RPMI8226 (cell line): ENCODE results near the gene LMOD3.
A peak's percentile ranks its signal among the peaks of the same experiment; 100 is the strongest.

ENCODE experiments used
- DNase-seq: peaks from one replicate; pipeline ENCODE4 v3.0.0-alpha.2; 2015

Gene LMOD3

DNA sequence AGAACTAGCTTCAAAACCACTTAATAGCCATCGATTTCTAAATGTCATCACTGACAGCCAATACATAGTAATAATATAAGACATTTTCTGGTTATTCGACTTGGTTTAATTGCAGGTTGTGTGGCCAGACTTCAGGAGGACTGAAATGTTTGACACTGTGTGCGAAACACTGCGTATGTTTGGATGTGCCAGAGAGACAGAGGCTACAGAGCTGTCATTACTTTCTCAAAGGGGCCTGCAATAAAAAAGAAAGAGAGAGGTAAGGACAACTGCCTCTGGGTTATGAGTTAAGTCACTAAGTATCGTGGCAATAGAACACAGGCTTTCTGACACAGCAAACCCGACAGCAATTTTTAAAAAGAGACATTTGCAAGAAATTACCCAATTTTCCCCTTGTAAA lies 882 bp downstream of the LMOD3 start:
- no peak for DNase-seq

GRCh38 chr3:69120879-69121464 lies 1.4 kb downstream of the LMOD3 start:
- peak; percentile 81 for DNase-seq

DNA sequence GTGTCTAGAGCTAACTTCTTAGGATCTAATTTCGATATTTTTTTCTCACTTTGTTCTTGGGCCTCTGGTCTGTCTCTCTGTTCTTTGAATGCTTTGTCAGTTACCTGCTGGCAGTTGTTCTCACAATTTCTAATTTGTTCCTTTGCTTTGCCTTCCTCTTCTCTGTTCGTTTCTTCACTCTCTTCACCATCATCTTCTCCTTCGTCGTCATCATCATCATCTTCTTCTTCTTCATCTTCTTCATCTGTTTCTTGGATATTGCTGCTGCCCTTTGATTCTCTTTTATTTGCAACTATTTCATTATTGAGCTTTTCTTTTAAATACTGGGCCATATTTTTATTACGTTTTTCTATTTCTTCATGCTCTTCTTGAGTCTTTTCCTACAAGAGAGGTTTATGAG lies 2.7 kb downstream of the LMOD3 start:
- no peak for DNase-seq

- no peak for DNase-seq
Observed at GRCh38 chr3:69119138-69119537, 3.3 kb downstream of the LMOD3 start.

DNA sequence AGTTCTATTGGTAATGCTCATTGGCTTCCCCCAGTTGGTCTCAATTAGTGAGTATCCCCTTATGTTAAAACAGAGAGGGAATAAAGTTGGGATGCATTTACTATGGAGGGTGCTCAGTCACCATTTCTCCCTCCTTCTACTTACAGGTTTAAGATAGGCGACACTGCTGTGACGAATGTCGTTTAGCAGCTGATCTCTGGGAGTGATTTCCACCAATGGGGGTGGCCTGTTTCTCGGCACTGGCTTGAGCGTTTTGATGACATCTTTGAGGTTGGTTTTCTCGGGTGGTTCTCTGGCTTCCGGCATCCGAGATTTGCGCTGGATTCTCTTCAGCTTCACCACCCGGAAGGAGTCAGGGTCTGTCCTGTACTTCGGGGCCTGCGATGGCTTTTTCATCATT lies 3.8 kb downstream of the LMOD3 start:
- no peak for DNase-seq

DNA sequence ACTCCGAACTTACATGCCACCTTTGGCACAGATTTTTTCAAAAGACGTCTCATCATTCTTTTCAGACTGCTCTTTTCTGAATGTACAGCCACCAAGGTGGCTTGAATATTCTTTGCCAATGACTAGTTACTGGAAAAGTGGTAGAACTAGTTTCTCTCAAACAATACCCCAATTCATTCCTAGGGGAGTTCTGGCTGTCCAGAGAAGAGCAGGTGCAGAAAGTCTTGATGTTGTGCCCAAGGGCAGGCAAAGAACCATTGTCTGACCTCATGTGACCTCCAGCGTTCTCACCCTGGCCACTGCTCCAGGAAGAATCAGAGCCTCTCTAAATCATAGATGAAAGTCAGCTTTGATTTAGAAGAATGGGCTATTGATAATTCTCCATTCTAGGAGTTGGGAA lies 5.5 kb downstream of the LMOD3 start:
- no peak for DNase-seq

- no peak for DNase-seq
Observed at GRCh38 chr3:69116162-69116561, 6.2 kb downstream of the LMOD3 start.

DNA sequence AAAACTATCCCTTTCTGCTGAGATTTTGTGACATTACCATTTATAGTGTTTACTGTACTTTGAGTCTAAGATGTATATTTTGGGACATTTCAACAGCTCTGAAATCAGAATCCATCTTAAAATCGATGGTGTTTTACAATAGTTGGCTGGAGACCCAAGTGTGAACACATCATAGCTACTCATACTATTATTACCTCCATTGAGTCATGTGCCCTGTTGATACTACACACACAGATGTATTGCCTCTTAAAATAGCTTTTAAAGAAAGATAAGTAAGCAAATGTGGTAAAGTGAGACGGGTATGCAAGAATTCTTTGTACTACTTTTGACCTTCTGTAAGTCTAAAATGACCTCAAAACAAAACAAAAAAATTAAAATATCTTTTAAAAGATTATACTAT lies 6.7 kb downstream of the LMOD3 start:
- DNase-seq, result no peak

DNA sequence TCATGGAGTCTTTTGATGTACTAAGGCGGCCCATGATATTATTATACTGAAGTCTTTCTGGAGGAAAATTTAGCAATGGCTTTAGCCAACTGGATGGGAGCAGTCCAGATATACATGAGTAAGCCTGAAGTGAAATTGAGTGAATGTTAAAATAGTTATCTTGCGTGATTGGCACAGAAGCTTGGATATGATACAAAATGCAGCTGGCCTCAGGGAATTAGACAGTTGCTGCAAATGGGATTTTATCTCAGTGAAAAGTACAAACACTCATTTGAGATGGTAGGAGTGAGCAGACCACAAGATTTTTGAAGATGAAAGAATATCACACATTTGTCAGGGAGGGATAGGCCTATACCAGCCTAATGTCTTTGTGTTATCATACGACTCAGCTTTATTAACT lies 8.9 kb downstream of the LMOD3 start:
- no peak for DNase-seq

GRCh38 chr3:69110941-69111546 lies 11.4 kb downstream of the LMOD3 start:
- DNase-seq, result no peak

GRCh38 chr3:69108811-69109210 lies 13.6 kb downstream of the LMOD3 start:
- DNase-seq, result no peak

- DNase-seq, result no peak
Observed at GRCh38 chr3:69107841-69108240, 14.6 kb downstream of the LMOD3 start.

GRCh38 chr3:69105320-69105719 lies 17.1 kb downstream of the LMOD3 start:
- DNase-seq, result no peak

- DNase-seq, result no peak
Observed at GRCh38 chr3:69104586-69104985, 17.8 kb downstream of the LMOD3 start.

GRCh38 chr3:69103123-69103522 lies 19.3 kb downstream of the LMOD3 start:
- DNase-seq, result no peak

GRCh38 chr3:69102384-69102783 lies 20.0 kb downstream of the LMOD3 start:
- no peak for DNase-seq

GRCh38 chr3:69099576-69099975 lies 22.8 kb downstream of the LMOD3 start:
- DNase-seq, result no peak

DNA sequence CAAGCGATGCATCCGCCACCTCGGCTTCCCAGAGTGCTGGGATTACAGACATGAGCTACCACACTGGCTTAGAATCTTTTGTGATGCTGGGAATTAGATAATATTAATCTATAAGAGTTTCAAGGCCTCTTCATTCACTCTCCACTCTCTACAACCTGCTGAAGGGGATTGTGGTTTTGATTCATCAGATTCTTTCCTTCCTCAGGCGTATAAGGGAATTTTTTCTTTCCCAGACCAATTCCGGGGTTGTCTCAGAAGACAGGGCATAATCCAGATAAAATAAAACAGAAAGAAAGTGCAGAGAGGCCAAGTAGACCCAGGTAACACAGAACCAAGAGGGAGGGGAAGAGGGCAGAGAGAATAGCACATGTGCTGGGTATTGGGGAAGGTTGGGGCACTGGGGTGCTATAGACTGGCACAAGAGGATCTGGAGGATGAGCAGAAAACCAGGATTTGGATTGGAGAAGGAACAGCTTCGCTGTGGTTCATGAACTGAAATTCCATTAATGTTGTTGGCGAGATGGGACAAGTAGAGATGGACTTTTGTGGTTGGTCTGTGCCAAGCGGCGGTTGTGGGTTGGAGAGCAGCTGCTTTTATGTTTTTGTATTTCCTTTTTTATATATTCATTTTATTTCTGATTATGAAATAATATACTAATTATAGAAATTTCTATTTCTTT lies 24.8 kb downstream of the LMOD3 start:
- no peak for DNase-seq

- DNase-seq, result no peak
Observed at GRCh38 chr3:69096299-69096698, 26.1 kb downstream of the LMOD3 start.

- peak; percentile 57 for DNase-seq
Observed at GRCh38 chr3:69095636-69096035, 26.8 kb downstream of the LMOD3 start.

DNA sequence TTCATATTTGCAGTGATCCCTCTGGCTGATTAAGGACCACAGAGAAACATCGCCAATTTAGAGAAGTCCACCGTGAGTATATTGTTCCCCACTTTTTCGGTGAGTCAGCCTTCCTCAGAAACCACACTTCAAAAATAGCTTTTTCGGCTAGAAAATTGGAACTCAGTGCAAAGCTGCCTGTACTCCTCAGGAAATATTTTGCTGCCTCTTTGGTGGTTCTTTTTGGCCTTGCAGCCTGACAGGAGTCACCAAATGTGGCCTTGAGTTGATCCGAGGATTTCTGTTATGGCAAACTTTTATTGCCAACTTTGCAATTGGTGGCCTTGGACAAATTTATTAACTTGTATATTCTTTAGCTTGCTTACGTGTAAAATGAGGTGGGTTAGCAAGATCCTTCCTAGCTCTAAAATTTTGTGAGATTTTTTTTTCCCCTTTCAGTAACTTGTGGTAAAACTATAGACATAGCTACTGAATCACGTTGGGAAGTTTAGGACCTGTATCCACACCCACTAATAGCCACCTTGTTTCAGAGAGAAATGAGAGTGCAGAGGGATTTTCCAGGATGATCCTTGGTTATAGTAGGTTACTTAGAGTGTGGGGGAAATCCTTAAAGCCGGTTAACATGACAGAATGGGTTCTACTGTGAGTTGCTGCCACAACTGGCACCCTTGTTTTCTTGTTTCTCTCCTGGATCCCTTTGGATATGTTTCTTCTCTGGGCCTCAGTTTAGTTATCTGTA lies 27.8 kb downstream of the LMOD3 start:
- DNase-seq, result peak; percentile 84

DNA sequence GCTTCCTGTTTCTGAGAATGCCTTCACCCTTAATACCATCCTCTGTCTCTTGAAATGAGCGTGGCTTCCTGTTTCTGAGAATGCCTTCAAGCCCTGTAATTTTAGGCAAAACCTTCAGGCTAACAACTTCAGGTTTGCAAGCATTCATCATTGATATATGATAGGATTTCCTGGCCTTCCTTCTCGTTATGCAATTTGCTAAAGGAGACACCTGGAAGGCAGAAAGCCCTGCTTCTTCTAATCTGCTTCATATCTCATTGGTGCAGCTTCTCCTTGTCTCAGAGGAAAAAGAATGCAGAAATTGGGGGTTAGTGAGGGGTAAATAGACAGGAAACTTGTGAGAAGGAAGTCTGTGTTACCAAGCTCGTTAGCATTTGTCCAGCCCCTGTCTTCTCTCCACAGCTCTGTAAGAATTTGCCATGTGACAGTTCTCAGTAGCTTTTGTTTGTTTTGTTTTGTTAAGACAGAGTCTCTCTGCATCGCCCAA lies 30.3 kb downstream of the LMOD3 start:
- peak; percentile 41 for DNase-seq

GRCh38 chr3:69091389-69092029 lies 30.9 kb downstream of the LMOD3 start:
- DNase-seq, result peak; percentile 52
